Limb (tissue), 2 donors: ENCODE data around the gene UBL4A.
A peak's percentile ranks its signal among the peaks of the same experiment; 100 is the strongest.

Source experiments
- DNase-seq, 2 donors: peaks; one replicate each; pipeline ENCODE4 v3.0.0-alpha.2; 2016; ENCODE audit errors: extremely low spot score in 2 of 2

Gene UBL4A

DNA sequence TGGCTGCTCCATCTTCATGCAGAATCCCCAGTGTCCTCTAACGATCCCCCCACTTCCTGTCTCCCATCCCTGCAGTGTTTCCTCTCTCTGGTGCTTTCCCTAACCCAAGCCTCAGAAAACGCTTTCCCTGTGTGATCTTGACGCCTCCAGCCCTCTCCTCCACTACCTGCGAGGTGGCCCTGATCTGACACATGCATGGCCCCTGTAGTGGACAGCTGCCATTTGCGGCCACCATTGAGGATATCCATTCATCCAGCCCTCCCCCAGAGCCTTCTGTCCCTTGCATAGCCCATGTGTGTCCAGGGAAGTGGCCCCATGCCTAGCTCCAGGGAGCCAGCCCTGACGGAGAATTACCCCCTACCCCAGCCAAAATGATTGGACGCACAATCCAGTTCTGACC is 3.1 kb downstream of the UBL4A start:
- no peak for DNase-seq

- DNase-seq = no peak
Observed at GRCh38 chrX:154482786-154483185, 3.6 kb downstream of the UBL4A start.

DNA sequence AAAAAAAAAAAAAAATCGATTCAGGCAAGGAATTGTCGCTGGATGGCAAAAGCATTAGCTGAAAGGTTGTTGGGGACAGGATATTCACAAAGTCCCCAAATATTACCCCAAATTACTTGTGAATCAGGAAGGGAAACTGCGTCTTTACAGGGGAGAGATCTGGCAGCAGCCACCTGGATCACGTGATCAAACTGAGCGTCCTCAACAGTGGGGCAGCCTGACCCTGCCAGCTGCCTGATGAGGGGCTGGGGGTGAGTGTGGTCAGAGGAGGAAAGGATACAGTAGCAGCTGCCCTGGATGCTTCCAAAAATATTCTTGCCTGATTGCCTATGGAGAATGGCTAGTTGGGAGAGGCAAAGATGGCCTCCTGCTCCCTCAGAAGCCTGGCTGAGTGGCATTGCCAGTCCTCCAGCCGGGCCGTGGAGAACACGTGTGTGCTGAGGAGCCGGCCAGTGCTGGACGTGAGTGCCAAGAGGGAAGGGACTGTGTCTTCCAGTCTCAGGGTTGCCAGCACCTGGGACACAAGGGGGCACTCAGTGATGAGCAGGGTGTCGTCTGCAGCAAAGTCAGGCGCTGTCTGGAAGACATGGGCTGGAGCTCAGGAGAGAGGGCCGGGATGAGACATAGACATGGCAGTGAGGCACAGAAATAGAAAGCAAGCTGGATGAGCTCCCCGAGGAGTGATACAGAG is 4.4 kb downstream of the UBL4A start:
- no peak for DNase-seq

- DNase-seq = no peak
Observed at GRCh38 chrX:154481195-154481594, 5.2 kb downstream of the UBL4A start.

DNA sequence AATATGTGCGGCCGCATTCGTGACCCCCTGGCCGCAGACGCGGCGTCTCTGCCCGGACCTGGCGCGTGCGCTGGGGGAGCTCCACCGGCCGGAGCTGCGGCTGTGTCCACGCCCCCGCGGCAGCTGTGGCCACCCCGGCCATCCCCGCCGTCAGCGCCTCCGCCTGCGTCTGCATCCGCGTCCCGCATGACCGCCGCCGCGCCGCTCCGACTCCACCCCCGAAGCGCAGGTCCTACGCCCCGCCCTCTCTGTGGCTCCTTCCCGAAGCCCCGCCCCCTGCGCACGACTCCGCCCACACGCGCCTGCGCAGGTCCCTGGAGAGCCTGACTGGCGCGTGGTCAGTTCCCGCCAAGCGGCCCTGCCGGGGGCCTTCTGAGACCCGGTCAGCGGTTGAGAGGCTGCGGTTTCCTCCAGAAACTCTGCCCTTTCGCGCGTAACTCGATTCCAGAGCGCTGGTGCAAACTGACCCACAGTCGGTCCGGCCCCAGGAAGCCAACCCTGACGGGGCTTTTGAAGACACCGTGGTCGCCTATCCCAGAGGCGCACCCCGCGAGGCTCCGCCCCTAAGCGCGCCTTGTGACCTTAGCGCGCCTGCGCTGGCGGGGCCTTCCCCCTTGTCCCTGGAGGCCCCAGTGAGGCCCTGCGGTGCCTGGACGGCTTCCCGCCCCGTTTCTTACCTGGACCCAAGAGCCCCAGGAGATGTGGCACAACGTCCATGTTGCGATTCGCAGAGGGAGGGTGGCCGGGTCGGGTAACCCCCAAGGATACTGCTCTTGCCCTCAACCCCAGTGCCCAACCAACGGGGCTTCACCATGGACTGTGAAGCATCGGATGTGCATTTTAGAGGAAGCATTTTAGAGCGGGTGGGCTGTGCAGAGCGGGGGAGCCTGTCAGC is 7.4 kb downstream of the UBL4A start, which contains the start of gene LAGE3:
Gene LAGE3, minus strand, starts transcription at position 554 of the 895 bp plus-strand sequence. Its CDS starts 366 bp downstream, at position 188.
- DNase-seq = peak; percentile 82 to 95

GRCh38 chrX:154477891-154478477 is 8.4 kb downstream of the UBL4A start:
- DNase-seq = no peak

DNA sequence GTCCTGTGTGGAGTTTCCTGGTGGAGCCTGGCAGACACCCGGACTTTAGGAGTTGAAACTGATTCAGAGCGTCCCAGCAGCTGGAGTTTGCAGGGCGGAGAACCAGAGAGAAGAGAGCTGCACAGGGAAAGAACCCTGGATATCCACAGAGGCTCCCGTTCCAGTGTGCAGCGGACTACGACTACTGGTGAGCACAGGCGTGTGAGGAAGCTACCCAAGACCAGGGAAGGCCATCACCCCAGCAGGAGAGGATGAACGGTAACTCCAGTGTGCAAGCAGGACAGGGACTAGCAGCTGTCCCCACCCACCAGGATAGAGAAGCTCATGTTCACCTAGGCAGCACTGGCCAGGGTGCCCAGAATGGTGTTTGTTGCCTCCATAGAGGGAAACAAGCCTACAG is 9.6 kb downstream of the UBL4A start:
- DNase-seq = no peak

- DNase-seq = no peak
Observed at GRCh38 chrX:154473683-154474082, 12.7 kb downstream of the UBL4A start.

- no peak for DNase-seq
Observed at GRCh38 chrX:154472685-154473632, 13.5 kb downstream of the UBL4A start.

DNA sequence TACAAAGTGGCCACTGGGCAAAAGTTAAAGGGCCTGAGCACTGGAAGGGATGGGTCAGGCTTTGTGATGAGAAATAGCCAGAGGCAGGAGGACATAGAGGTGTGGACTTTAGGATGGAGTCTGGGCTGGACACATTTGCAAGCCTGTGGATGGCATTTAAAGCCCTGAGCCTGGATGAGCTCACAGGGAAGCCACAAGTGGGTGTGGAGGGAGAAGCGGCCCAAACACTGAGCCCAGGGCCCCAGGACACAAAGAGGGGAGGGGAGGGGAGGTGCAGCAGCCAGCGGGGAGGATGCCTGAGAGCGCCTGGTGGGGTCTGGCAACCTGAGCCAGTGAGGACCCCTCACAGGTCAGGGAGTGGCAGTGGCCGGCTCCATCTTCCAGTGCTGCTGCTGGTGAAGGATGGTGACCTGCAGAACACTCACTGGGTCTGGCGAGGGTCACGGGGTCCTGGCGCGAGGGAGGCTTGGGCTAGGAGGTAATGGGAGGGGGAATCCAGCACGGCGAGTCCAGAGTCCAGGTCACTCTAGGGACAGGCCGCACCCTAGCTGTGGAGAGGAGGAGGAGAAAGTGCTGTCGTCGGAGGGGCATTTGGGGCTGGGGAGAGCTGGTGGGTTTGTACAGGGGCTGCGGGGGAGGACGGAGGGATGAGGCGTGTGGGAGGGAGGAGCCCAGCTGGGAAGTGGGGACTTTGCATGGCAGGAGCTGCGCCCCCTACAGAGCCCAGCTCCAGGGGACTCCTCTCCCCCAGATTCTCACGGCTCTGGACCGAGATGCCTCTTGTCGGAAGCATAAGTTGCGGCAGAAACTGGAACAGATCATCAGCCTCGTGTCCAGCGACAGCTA is 14.4 kb downstream of the UBL4A start:
- no peak for DNase-seq

- DNase-seq = no peak
Observed at GRCh38 chrX:154470914-154471568, 15.4 kb downstream of the UBL4A start.

GRCh38 chrX:154470434-154470833 is 16.0 kb downstream of the UBL4A start:
- DNase-seq = no peak

- no peak for DNase-seq
Observed at GRCh38 chrX:154469880-154470279, 16.5 kb downstream of the UBL4A start.

DNA sequence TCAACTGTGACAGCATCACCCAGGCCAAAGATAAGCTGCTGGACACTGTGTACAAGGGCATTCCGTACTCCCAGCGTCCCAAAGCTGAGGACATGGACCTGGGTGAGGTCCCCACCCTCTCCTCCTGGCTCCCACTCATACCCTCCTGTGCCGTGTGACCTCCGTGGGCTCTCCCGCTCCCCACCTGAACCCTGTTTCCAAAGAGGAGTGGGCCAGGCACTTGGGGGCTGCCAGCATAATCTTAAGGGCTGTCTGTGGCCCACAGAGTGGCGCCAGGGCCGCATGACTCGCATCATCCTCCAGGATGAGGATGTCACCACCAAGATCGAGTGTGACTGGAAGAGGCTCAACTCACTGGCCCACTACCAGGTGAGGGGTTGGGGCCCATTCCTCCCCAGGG is 17.3 kb downstream of the UBL4A start:
- no peak for DNase-seq

- no peak for DNase-seq
Observed at GRCh38 chrX:154468217-154468616, 18.2 kb downstream of the UBL4A start.

DNA sequence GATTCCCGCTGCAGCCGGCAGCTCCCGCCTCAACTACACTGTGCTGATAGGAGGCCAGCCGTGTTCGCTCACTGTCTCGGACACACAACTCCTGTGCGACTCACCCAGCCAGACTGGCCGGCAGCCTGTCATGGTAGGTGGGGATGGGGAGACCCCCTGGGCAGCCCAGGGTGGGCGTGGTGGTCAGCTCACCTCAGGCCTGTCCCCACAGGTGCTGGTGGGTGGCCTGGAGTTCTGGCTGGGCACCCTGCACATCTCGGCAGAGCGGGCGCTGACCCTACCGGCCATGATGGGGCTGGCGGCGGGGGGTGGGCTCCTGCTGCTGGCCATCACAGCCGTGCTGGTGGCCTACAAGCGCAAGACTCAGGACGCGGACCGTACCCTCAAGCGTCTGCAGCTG is 18.9 kb downstream of the UBL4A start:
- DNase-seq = no peak

- DNase-seq = no peak
Observed at GRCh38 chrX:154466907-154467306, 19.5 kb downstream of the UBL4A start.

DNA sequence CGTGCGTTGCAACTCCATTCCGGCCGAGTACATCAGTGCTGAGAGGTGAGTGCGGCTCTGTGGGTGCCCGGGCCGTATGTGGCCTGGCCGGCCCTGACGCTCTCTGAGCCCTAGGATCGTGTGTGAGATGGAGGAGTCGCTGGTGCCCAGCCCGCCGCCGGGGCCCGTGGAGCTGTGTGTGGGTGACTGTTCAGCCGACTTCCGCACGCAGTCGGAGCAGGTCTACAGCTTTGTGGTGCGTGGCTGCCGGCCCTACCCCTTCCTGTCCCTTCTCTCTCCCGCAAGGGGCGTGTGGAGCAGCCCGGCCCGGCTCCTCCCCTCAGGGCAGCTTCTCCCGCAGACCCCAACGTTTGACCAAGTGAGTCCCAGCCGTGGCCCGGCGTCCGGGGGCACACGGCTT is 20.4 kb downstream of the UBL4A start:
- DNase-seq = no peak

DNA sequence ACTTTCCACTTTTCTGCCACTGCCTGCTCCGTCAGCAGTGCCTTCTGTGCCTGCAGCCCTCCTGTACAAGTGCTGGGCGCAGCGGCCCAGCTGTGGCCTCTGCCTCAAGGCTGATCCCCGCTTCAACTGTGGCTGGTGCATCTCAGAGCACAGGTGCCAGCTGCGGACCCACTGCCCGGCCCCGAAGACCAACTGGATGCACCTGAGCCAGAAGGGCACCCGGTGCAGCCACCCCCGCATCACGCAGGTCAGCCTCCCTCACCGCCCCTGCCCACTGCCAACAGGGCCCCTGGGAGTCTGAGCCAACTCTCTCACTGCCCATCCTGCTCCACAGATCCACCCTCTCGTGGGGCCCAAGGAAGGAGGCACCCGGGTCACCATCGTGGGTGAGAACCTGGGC is 20.8 kb downstream of the UBL4A start:
- no peak for DNase-seq
